Measurements from ENCODE around the gene GNL3L.
A peak's percentile ranks its signal among the peaks of the same experiment; 100 is the strongest.
"Not testable (repeated sequence)": the region's sequence is repeated elsewhere in the genome, so short reads cannot be mapped to it uniquely, and the experiment has no call there.

Gene GNL3L

DNA sequence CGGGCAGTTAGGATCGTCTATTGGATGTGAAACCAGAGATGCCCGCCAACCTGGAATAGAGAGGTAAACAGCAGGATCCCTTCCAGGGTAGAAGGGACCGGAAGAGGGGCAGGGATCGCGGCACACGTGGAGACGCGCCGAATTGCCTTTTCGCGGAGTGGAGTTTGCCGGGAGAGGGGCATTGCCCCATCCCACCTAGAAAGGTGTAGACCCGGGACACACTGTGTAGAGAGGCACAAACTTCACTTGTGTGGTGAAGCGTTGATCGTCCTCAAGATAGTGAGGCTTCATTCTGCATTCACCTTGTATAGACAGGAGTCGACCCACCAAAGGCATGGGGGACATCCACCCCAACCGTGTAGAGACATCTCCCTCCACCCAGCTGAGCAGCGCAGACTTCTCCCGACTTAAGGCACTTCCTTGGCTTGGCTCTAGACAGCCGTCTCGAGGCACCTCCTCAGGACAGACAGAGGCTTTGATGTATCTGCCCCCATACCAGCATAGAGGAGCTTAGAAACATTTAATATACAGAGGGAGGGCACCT, 410 bp downstream of the GNL3L start:
- TF ChIP-seq, protein P1, sequence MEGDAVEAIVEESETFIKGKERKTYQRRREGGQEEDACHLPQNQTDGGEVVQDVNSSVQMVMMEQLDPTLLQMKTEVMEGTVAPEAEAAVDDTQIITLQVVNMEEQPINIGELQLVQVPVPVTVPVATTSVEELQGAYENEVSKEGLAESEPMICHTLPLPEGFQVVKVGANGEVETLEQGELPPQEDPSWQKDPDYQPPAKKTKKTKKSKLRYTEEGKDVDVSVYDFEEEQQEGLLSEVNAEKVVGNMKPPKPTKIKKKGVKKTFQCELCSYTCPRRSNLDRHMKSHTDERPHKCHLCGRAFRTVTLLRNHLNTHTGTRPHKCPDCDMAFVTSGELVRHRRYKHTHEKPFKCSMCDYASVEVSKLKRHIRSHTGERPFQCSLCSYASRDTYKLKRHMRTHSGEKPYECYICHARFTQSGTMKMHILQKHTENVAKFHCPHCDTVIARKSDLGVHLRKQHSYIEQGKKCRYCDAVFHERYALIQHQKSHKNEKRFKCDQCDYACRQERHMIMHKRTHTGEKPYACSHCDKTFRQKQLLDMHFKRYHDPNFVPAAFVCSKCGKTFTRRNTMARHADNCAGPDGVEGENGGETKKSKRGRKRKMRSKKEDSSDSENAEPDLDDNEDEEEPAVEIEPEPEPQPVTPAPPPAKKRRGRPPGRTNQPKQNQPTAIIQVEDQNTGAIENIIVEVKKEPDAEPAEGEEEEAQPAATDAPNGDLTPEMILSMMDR (IDR thresholded peaks at IDR 0.05; ENCODE audit: insufficient read depth, low read depth, low read length, missing control alignments): no peak
- peak overlapping the region; percentile 87 for H3K4me3 ChIP-seq (ENCODE audit: low read length)
- DNase-seq (ENCODE audit: low read depth): no peak

- no peak for DNase-seq (ENCODE audit: low read depth)
- H3K4me3 ChIP-seq (ENCODE audit: low read length): no peak overlapping the region
- TF ChIP-seq, protein P1 (IDR thresholded peaks at IDR 0.05; ENCODE audit: insufficient read depth, low read depth, low read length, missing control alignments): no peak
These were observed 4.3 kb downstream of the GNL3L start for GRCh38 chrX:54534271-54534670.

DNA sequence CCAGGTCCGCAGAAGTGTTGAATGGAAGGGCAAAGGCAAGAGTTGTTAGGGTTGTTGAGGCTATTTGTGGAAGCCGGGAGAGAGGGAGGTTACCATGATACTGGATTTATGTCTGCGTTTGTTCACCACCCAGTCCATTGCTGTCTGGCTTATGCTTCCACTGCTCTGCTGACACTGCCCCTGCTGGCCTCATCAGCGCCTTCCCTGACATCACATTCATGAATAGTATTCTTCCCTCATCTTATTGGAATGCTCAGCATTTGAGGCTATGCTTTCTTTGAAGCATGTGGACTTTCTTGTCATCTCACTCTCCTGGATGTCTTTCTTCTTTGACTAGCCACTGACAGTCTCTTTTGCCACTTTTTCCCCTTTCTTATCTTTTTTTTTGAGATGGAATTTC, 10.3 kb downstream of the GNL3L start:
- no peak overlapping the region for H3K4me3 ChIP-seq (ENCODE audit: low read length)
- DNase-seq (ENCODE audit: low read depth): no peak
- TF ChIP-seq, protein P1 (IDR thresholded peaks at IDR 0.05; ENCODE audit: insufficient read depth, low read depth, low read length, missing control alignments): no peak

DNA sequence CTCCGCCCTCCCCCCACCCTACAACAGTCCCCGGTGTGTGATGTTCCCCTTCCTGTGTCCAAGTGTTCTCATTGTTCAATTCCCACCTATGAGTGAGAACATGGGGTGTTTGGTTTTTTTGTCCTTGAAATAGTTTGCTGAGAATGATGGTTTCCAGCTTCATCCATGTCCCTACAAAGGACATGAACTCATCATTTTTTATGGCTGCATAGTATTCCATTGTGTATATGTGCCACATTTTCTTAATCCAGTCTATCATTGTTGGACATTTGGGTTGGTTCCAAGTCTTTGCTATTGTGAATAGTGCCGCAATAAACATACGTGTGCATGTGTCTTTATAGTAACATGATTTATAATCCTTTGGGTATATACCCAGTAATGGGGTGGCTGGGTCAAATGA, 12.2 kb downstream of the GNL3L start:
- not testable (repeated sequence) for H3K4me3 ChIP-seq (ENCODE audit: low read length); DNase-seq (ENCODE audit: low read depth)

GRCh38 chrX:54550821-54551220, 20.8 kb downstream of the GNL3L start:
- H3K4me3 ChIP-seq (ENCODE audit: low read length): no peak overlapping the region
- TF ChIP-seq, protein P1 (IDR thresholded peaks at IDR 0.05; ENCODE audit: insufficient read depth, low read depth, low read length, missing control alignments): no peak
- DNase-seq (ENCODE audit: low read depth): no peak

DNA sequence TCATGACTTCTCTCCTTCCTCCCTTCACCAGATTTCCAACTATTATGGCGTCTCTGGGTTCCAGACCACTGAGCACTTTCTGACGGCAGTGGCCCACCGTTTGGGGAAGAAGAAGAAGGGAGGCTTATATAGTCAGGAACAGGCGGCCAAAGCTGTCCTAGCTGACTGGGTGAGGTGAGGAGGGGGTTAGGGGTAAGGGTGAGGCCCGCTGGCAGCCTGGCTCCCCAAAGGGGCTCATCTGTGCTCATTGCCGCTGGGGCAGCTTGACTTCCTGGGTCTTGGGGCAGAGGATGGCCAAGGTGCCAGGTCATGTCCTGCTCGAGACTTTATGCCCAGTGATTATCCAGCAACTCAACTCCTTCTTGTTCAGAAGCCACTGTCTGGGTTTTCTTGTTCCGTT, 21.8 kb downstream of the GNL3L start:
- no peak for DNase-seq (ENCODE audit: low read depth)
- TF ChIP-seq, protein P1 (IDR thresholded peaks at IDR 0.05; ENCODE audit: insufficient read depth, low read depth, low read length, missing control alignments): no peak

DNA sequence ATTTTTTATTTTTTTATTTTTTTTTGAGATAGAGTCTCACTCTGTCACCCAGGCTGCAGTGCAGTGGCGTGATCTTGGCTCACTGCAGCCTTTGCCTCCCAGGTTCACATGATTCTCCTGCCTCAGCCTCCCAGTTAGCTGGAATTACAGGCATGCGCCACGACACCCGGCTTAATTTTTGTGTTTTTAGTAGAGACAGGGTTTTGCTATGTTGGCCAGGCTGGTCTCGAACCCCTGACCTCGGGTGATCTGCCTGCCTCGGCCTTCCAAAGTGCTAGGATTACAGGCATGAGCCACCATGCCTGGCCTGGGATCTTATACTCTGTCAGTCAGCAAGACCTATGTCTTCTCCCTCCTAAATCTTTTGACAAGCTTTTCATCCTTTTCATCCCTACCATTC, 25.0 kb downstream of the GNL3L start:
- not testable (repeated sequence) for DNase-seq (ENCODE audit: low read depth); H3K4me3 ChIP-seq (ENCODE audit: low read length)

More for the DNA sequence above, 21.8 kb downstream of the GNL3L start:
- no peak overlapping the region for H3K4me3 ChIP-seq (ENCODE audit: low read length)

DNA sequence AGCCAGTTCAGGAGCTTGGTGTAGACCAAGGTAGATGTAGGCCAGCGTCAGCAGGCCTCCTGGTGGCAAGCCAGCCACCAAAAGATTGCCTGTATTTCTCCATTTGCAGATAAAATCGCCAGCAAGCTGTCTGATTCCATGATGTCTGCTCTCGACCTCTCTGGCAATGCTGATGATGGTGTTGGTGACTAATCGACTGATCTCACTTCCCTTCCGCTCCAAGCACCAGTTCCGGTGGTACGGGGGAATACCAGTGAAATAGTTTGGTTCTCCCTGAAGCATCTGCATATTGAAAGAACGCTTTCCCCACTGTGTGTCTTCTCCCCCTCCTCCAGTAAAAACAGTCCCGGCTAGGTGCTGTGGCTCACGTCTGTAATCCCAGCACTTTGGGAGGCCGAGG, 30.4 kb downstream of the GNL3L start:
- no peak overlapping the region for H3K4me3 ChIP-seq (ENCODE audit: low read length)
- DNase-seq (ENCODE audit: low read depth): no peak
- TF ChIP-seq, protein P1 (IDR thresholded peaks at IDR 0.05; ENCODE audit: insufficient read depth, low read depth, low read length, missing control alignments): no peak

Measured in epithelial cell of esophagus (primary cell).